Measurements from ENCODE around the gene CXCR1.
A peak's percentile ranks its signal among the peaks of the same experiment; 100 is the strongest.

The CXCR1 gene

DNA sequence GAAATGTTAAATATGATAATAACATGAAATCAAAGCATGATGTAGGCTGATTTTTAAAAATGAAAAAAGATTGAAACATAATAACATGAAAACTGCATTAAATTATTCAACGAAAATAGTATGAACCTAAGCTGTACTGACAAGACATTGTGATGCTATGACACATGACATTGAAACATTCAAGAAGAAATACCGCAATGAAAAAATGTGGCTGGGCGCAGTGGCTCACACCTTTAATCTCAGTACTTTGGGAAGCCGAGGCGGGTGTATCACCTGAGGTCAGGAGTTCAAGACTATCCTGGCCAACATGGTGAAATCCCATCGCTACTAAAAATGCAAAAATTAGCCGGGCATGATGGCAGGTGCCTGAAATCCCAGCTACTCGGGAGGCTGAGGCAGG, 14.6 kb downstream of the CXCR1 start:
- TF ChIP-seq, protein P1, sequence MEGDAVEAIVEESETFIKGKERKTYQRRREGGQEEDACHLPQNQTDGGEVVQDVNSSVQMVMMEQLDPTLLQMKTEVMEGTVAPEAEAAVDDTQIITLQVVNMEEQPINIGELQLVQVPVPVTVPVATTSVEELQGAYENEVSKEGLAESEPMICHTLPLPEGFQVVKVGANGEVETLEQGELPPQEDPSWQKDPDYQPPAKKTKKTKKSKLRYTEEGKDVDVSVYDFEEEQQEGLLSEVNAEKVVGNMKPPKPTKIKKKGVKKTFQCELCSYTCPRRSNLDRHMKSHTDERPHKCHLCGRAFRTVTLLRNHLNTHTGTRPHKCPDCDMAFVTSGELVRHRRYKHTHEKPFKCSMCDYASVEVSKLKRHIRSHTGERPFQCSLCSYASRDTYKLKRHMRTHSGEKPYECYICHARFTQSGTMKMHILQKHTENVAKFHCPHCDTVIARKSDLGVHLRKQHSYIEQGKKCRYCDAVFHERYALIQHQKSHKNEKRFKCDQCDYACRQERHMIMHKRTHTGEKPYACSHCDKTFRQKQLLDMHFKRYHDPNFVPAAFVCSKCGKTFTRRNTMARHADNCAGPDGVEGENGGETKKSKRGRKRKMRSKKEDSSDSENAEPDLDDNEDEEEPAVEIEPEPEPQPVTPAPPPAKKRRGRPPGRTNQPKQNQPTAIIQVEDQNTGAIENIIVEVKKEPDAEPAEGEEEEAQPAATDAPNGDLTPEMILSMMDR (IDR thresholded peaks at IDR 0.05; ENCODE audit: borderline replicate concordance, control extremely low read depth, extremely low read depth, insufficient read depth, missing control alignments), result no peak
- no peak for DNase-seq (ENCODE audit: low spot score)
- in situ Hi-C loops (cut with MboI; ENCODE audit: low sequenced_read_pairs, unreplicated experiment), result no loop called here

DNA sequence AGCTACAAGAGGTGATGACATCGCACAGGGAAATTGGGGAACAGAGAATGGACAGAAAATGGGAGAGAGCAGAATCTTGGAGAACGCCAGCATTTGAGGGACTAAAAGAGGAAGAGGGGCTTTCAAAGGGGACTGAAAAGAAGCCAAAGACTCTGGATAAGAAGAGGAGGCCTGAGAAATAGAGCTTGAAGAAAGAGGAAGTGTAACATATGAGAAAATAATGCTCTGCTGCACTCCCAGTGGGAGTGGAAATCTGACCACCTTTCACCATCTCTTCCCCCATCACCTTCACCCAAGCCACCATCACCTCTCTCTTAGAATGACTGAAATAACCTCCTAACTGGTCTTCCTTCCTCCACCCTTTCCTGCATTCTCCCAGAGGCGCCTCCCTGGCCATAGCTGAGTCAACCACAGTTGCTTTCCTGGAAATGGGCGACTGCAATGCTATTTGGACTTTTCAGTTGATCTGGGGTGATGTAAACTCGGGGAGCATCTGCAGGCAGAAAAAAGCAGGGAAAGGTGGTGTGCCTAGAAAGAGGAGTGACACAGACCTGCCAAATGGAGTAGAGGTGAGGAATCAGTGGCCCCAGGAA, 16.8 kb downstream of the CXCR1 start:
- TF ChIP-seq, protein P1 (IDR thresholded peaks at IDR 0.05; ENCODE audit: borderline replicate concordance, control extremely low read depth, extremely low read depth, insufficient read depth, missing control alignments), result no peak
- in situ Hi-C loops (cut with MboI; ENCODE audit: low sequenced_read_pairs, unreplicated experiment), result no loop called here
- DNase-seq (ENCODE audit: low spot score), result peak; percentile 34

DNA sequence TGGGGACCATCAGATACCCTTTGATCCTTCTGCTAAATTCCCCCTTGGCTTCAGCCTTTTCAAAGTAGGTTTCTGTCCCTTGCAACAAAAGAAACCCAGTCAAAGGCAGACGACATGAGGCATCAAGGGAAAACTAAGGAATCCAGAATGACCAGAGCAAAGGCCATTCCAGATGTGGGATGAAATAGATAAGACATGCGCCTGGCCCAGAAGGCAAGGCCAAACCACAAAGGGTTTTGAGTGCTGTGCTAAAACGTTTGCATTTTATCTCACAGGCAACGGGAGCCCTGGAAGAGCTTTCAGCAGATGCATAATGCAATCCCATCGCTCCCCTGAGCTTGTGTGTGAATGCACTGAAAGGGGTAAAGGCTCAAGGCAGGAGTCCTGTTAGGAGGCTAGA, 17.7 kb downstream of the CXCR1 start:
- DNase-seq (ENCODE audit: low spot score), result no peak
- TF ChIP-seq, protein P1 (IDR thresholded peaks at IDR 0.05; ENCODE audit: borderline replicate concordance, control extremely low read depth, extremely low read depth, insufficient read depth, missing control alignments), result no peak
- in situ Hi-C loops (cut with MboI; ENCODE audit: low sequenced_read_pairs, unreplicated experiment), result no loop called here

DNA sequence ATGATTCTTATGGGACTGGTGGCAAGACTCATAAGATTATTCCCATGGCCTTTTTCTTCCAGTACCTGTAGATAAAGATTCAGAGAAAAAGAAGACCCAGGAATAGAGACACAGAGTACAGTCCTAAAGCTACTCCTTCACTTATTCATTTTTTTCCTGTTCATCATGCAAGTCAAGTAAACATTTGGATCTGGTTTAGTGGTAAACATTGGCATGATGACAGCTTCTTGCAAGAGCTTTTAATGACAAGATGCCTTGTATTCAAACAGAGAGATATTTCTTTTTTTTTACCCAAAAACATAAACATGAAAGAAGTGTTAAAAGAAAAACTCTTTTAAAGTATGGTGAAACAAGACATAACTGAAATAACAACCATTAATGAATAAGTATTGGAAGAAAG, 20.7 kb downstream of the CXCR1 start:
- in situ Hi-C loops (cut with MboI; ENCODE audit: low sequenced_read_pairs, unreplicated experiment), result no loop called here
- DNase-seq (ENCODE audit: low spot score), result no peak
- TF ChIP-seq, protein P1 (IDR thresholded peaks at IDR 0.05; ENCODE audit: borderline replicate concordance, control extremely low read depth, extremely low read depth, insufficient read depth, missing control alignments), result no peak

DNA sequence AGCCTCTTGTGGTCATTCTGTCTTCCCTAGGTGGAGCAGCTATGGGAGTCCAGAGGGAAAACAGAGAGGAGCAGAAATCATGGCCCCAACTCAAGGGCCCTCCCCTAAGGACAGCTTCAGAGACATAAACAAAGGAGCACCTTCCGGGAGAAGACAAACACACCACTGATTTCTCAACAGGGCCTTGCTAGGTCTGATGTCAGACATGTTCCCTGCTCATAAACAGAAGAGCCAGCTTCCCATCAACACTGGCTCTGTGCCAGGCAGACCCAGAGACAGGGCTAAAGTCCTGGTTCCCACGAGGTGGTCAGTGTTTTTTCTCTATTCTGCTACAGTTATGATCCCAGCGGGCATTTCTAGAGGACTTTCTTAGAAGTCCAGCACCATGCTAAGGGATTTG, 21.6 kb downstream of the CXCR1 start:
- DNase-seq (ENCODE audit: low spot score), result no peak
- in situ Hi-C loops (cut with MboI; ENCODE audit: low sequenced_read_pairs, unreplicated experiment), result no loop called here
- TF ChIP-seq, protein P1 (IDR thresholded peaks at IDR 0.05; ENCODE audit: borderline replicate concordance, control extremely low read depth, extremely low read depth, insufficient read depth, missing control alignments), result no peak

DNA sequence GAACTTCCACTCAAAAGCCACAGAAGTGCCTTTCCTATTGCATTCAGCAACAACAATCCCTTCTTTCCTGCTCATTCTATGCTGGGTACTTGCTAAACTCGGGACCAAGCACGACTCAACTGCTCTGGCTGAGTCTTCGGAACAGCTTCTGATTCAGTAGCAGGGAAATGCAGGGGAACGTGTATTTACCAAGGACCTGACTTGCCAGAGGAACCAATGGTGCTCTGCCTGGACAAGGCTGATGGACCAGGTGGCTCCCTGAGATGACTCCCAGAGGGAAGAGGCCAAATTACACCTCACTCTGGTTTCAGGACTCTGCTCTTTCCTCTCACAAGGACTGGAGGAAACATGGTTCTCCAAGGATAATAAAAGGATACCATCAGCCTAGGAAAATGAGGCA, 28.7 kb downstream of the CXCR1 start:
- DNase-seq (ENCODE audit: low spot score), result no peak
- in situ Hi-C loops (cut with MboI; ENCODE audit: low sequenced_read_pairs, unreplicated experiment), result no loop called here

More for the DNA sequence above, 28.7 kb downstream of the CXCR1 start:
- TF ChIP-seq, protein P1 (IDR thresholded peaks at IDR 0.05; ENCODE audit: borderline replicate concordance, control extremely low read depth, extremely low read depth, insufficient read depth, missing control alignments), result no peak

Measured in GM13976 (cell line).